ENCODE results near the gene MVP. TPM values are rescaled to one million over a fixed set of nuclear protein-coding genes. Genes with fewer than 3 reads are reported as not detected.
A peak's percentile ranks its signal among the peaks of the same experiment; 100 is the strongest.

Gene MVP
- total RNA-seq, 5 donors from 2014 or later (not counting 1 experiment from before 2014, with no cell fraction given): 140 to 173 (median 158) TPM

GRCh38 chr16:29857133-29857760 is 37.0 kb downstream of the MVP start:
- Mint-ChIP-seq H3K4me1 (peaks cover 18 to 22% (median 18%) of the 10 kb centered on the region in 3 donors), H3K9me3 (no peaks in the 10 kb centered on the region), H3K4me3 (no peak overlapping the region), H3K27me3 (no peaks in the 10 kb centered on the region), H3K27ac (no peak overlapping the region), H3K36me3 (peaks cover 22% of the 10 kb centered on the region)
- Histone ChIP-seq H3K27me3 (replicated peaks in 1 of 2; ENCODE audit: control insufficient read depth in 2 of 2, extremely low read depth in 1 of 2, insufficient read depth in 2 of 2, low read length in 1 of 2) (no peaks in the 10 kb centered on the region), H3K4me3 (ENCODE audit: control insufficient read depth in 1 of 2, extremely low read depth in 1 of 2, low read length in 1 of 2) (no peak overlapping the region), H3K4me1 (ENCODE audit: control insufficient read depth in 1 of 2, extremely low read depth in 1 of 2, insufficient read depth in 2 of 2, low read length in 2 of 2) (peaks cover 3 to 21% of the 10 kb centered on the region in 2 experiments), H3K36me3 (ENCODE audit: control insufficient read depth in 2 of 2, extremely low read depth in 1 of 2, insufficient read depth in 1 of 2, low read length in 1 of 2) (peaks cover 18 to 32% of the 10 kb centered on the region in 2 donors), H3K9me3 (no peaks in the 10 kb centered on the region), H3K27ac (ENCODE audit: low read length) (no peak overlapping the region)
- POLR2A ChIA-PET: no interaction called here
- CTCF ChIA-PET: interaction anchor here in 1 of 2 donors (1.0 kb wide), 1 partner anchor 9 kb away, joined by 3 read pairs; no protein-coding TSS in a partner anchor
- no peak for DNase-seq
- ATAC-seq (replicated peaks in 1 of 4): no peak
- WGBS (ENCODE audit: insufficient coverage): 96% methylated on average over 5 of the region's 7 CpGs

GRCh38 chr16:29858149-29858849 is 38.0 kb downstream of the MVP start:
- Mint-ChIP-seq H3K4me1 (peaks cover 20 to 28% (median 22%) of the 10 kb centered on the region in 3 donors), H3K27ac (no peak overlapping the region), H3K4me3 (no peak overlapping the region), H3K27me3 (no peaks in the 10 kb centered on the region), H3K9me3 (no peaks in the 10 kb centered on the region), H3K36me3 (peaks cover 22% of the 10 kb centered on the region)
- H3K27ac ChIP-seq (ENCODE audit: low read length): no peak overlapping the region
- CTCF ChIA-PET: interaction anchor here in 1 of 2 donors (0.7 kb wide), 1 partner anchor 158 kb away, joined by 3 read pairs; no protein-coding TSS in a partner anchor
- WGBS (ENCODE audit: insufficient coverage): no CpG with 5 or more reads among the region's 10 CpGs
- H3K4me1 ChIP-seq (ENCODE audit: control insufficient read depth in 1 of 2, extremely low read depth in 1 of 2, insufficient read depth in 2 of 2, low read length in 2 of 2): peaks cover 5 to 25% of the 10 kb centered on the region in 2 experiments
- DNase-seq (no peak), ATAC-seq (replicated peaks in 1 of 4) (no peak)
- H3K27me3 ChIP-seq (replicated peaks in 1 of 2; ENCODE audit: control insufficient read depth in 2 of 2, extremely low read depth in 1 of 2, insufficient read depth in 2 of 2, low read length in 1 of 2): no peaks in the 10 kb centered on the region
- no peak overlapping the region for H3K4me3 ChIP-seq (ENCODE audit: control insufficient read depth in 1 of 2, extremely low read depth in 1 of 2, low read length in 1 of 2)
- POLR2A ChIA-PET: interaction anchor here in 1 of 2 donors (0.7 kb wide), 1 partner anchor 73 kb away, joined by 15 read pairs; no protein-coding TSS in a partner anchor
- no peaks in the 10 kb centered on the region for H3K9me3 ChIP-seq
- H3K36me3 ChIP-seq (ENCODE audit: control insufficient read depth in 2 of 2, extremely low read depth in 1 of 2, insufficient read depth in 1 of 2, low read length in 1 of 2): peaks cover 15 to 32% of the 10 kb centered on the region in 2 donors

- ChIA-PET POLR2A (no interaction called here), CTCF (no interaction called here)
- Mint-ChIP-seq H3K4me3 (no peak overlapping the region), H3K36me3 (peaks cover 22% of the 10 kb centered on the region), H3K9me3 (no peaks in the 10 kb centered on the region), H3K4me1 (peaks cover 20 to 31% (median 23%) of the 10 kb centered on the region in 3 donors), H3K27me3 (no peaks in the 10 kb centered on the region), H3K27ac (no peak overlapping the region)
- Histone ChIP-seq H3K9me3 (no peaks in the 10 kb centered on the region), H3K4me1 (ENCODE audit: control insufficient read depth in 1 of 2, extremely low read depth in 1 of 2, insufficient read depth in 2 of 2, low read length in 2 of 2) (peaks cover 5 to 31% of the 10 kb centered on the region in 2 experiments), H3K27me3 (replicated peaks in 1 of 2; ENCODE audit: control insufficient read depth in 2 of 2, extremely low read depth in 1 of 2, insufficient read depth in 2 of 2, low read length in 1 of 2) (no peaks in the 10 kb centered on the region), H3K27ac (ENCODE audit: low read length) (no peak overlapping the region), H3K4me3 (ENCODE audit: control insufficient read depth in 1 of 2, extremely low read depth in 1 of 2, low read length in 1 of 2) (no peak overlapping the region), H3K36me3 (ENCODE audit: control insufficient read depth in 2 of 2, extremely low read depth in 1 of 2, insufficient read depth in 1 of 2, low read length in 1 of 2) (peaks cover 15 to 32% of the 10 kb centered on the region in 2 donors)
- ATAC-seq (replicated peaks in 1 of 4) (no peak), DNase-seq (no peak)
- 97% methylated on average over 17 of the region's 19 CpGs for WGBS (ENCODE audit: insufficient coverage)
These were observed 38.7 kb downstream of the MVP start for GRCh38 chr16:29858974-29859373.

- Mint-ChIP-seq H3K36me3 (peaks cover 22% of the 10 kb centered on the region), H3K4me3 (peak overlapping the region; percentile 91 to 94 (median 94)), H3K4me1 (peaks cover 20 to 33% (median 23%) of the 10 kb centered on the region in 3 donors), H3K27me3 (no peaks in the 10 kb centered on the region), H3K9me3 (no peaks in the 10 kb centered on the region), H3K27ac (no peak overlapping the region)
- ChIA-PET CTCF (no interaction called here), POLR2A (no interaction called here)
- Histone ChIP-seq H3K36me3 (ENCODE audit: control insufficient read depth in 2 of 2, extremely low read depth in 1 of 2, insufficient read depth in 1 of 2, low read length in 1 of 2) (peaks cover 15 to 32% of the 10 kb centered on the region in 2 donors), H3K27me3 (replicated peaks in 1 of 2; ENCODE audit: control insufficient read depth in 2 of 2, extremely low read depth in 1 of 2, insufficient read depth in 2 of 2, low read length in 1 of 2) (no peaks in the 10 kb centered on the region), H3K27ac (ENCODE audit: low read length) (no peak overlapping the region), H3K4me3 (ENCODE audit: control insufficient read depth in 1 of 2, extremely low read depth in 1 of 2, low read length in 1 of 2) (no peak overlapping the region), H3K4me1 (ENCODE audit: control insufficient read depth in 1 of 2, extremely low read depth in 1 of 2, insufficient read depth in 2 of 2, low read length in 2 of 2) (peaks cover 5 to 31% of the 10 kb centered on the region in 2 experiments), H3K9me3 (no peaks in the 10 kb centered on the region)
- ATAC-seq (replicated peaks in 1 of 4) (no peak), DNase-seq (no peak)
- 90% methylated on average over 7 of the region's 9 CpGs for WGBS (ENCODE audit: insufficient coverage)
These were observed 40.0 kb downstream of the MVP start for GRCh38 chr16:29860218-29860617.

- no peaks in the 10 kb centered on the region for H3K9me3 ChIP-seq
- peak overlapping the region; percentile 82 to 83 for H3K4me3 ChIP-seq (ENCODE audit: control insufficient read depth in 1 of 2, extremely low read depth in 1 of 2, low read length in 1 of 2)
- H3K9me3 Mint-ChIP-seq: no peaks in the 10 kb centered on the region
- CTCF ChIA-PET: no interaction called here
- H3K36me3 Mint-ChIP-seq: peaks cover 22% of the 10 kb centered on the region
- peaks cover 20 to 33% (median 23%) of the 10 kb centered on the region in 3 donors for H3K4me1 Mint-ChIP-seq
- H3K27me3 Mint-ChIP-seq: no peaks in the 10 kb centered on the region
- peak overlapping the region; percentile 92 to 93 for H3K27ac Mint-ChIP-seq
- H3K27ac ChIP-seq (ENCODE audit: low read length): peak overlapping the region; percentile 11
- POLR2A ChIA-PET: no interaction called here
- ATAC-seq (replicated peaks in 1 of 4) (peak in 1 of 4 experiments; percentile 1), DNase-seq (peak in 1 of 35 experiments; percentile 8)
- H3K4me3 Mint-ChIP-seq: peak overlapping the region; percentile 91 to 94 (median 94)
- H3K36me3 ChIP-seq (ENCODE audit: control insufficient read depth in 2 of 2, extremely low read depth in 1 of 2, insufficient read depth in 1 of 2, low read length in 1 of 2): peaks cover 15 to 32% of the 10 kb centered on the region in 2 donors
- H3K4me1 ChIP-seq (ENCODE audit: control insufficient read depth in 1 of 2, extremely low read depth in 1 of 2, insufficient read depth in 2 of 2, low read length in 2 of 2): peaks cover 5 to 31% of the 10 kb centered on the region in 2 experiments
- 0% methylated on average over 26 of the region's 27 CpGs for WGBS (ENCODE audit: insufficient coverage)
- peaks cover 0 to 3% of the 10 kb centered on the region in 2 experiments for H3K27me3 ChIP-seq (replicated peaks in 1 of 2; ENCODE audit: control insufficient read depth in 2 of 2, extremely low read depth in 1 of 2, insufficient read depth in 2 of 2, low read length in 1 of 2)
These were observed 42.2 kb downstream of the MVP start for GRCh38 chr16:29862383-29862883.
